MM.1S (cell line): ENCODE results near the gene ARL5B.

Experiments used
- EZH2 ChIP-seq: fragments of 300-600 bp; sonication (generic); optimal IDR thresholded peaks from 2 replicates; pipeline ENCODE3; 2017; ENCODE audit warnings: low read depth, mild to moderate bottlenecking, antibody characterized with exemption, low read length, mixed read lengths
- TF ChIP-seq, protein P1 (sequence below): fragments of 300-600 bp; sonication (generic); IDR thresholded peaks from 2 replicates; pipeline ENCODE4 v1.5.1; 2016; ENCODE audit warnings: antibody characterized with exemption, low read length, mixed read lengths

DNA sequence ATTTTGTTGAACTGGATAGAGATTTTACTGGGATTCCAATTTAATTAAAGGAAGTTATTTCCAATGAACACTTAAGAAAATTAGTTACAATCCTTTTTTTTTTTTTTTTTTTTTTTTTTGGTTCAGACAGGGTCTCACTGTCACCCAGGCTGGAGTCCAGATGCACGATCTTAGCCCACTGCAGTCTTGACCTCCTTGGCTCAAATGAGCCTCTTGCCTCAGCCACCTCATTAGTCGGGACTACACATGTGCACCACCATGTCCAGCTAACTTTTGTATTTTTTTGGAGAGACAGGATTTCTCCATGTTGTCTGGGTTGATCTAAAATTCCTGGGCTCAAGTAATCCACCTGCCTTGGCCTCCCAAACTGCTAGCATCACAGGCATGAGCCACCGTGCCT lies 2.5 kb upstream of the ARL5B start:
- TF ChIP-seq, protein P1, sequence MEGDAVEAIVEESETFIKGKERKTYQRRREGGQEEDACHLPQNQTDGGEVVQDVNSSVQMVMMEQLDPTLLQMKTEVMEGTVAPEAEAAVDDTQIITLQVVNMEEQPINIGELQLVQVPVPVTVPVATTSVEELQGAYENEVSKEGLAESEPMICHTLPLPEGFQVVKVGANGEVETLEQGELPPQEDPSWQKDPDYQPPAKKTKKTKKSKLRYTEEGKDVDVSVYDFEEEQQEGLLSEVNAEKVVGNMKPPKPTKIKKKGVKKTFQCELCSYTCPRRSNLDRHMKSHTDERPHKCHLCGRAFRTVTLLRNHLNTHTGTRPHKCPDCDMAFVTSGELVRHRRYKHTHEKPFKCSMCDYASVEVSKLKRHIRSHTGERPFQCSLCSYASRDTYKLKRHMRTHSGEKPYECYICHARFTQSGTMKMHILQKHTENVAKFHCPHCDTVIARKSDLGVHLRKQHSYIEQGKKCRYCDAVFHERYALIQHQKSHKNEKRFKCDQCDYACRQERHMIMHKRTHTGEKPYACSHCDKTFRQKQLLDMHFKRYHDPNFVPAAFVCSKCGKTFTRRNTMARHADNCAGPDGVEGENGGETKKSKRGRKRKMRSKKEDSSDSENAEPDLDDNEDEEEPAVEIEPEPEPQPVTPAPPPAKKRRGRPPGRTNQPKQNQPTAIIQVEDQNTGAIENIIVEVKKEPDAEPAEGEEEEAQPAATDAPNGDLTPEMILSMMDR, result no peak
- no peak for TF ChIP-seq EZH2
